GM23248 (cell line): ENCODE measurements around the gene MYMK.

ENCODE experiments used
- EZH2 ChIP-seq: fragments of 200-600 bp; sonication (generic); IDR thresholded peaks from 2 replicates; pipeline ENCODE4 v1.6.1; 2018; ENCODE audit warnings: antibody characterized with exemption, mild to moderate bottlenecking; ENCODE audit not compliant: insufficient read depth, poor library complexity, severe bottlenecking
- EZH2phosphoT487 ChIP-seq: fragments of 200-600 bp; sonication (generic); IDR thresholded peaks from 2 replicates; pipeline ENCODE4 v1.6.1; 2018; ENCODE audit warnings: antibody characterized with exemption, moderate library complexity, mild to moderate bottlenecking, low read depth; ENCODE audit not compliant: insufficient read depth

DNA sequence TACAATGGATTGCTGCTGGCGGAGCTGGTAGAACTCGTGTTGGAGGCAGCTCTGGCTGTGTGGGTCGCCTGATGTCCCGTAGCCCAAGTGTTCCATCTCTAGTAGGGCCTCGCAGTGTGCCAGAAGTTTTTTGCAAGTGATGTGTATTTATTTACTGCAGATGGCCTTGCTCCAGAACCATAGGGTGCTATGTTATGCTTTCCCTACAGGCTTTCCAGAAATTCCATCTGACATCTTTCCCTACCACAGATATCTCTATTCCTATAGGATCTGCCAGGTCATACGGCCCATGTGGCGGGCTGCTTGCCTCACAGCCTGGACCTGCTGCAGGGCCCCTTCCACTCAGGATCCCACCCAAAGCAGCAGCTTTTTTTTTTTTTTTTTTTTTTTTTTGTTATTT is 26.7 kb upstream of the MYMK start:
- TF ChIP-seq EZH2phosphoT487 (no peak), EZH2 (no peak)
